Mucosa of gallbladder (tissue), 1 donor: ENCODE measurements around the gene RAB3C. TPM values are rescaled to one million over a fixed set of nuclear protein-coding genes. Genes with fewer than 3 reads are reported as not detected.
"Not testable (repeated sequence)": the region's sequence is repeated elsewhere in the genome, so short reads cannot be mapped to it uniquely, and the experiment has no call there.

Experiments used
- DNase-seq: peaks from one replicate; pipeline ENCODE4 v3.0.0-alpha.2; 2020; ENCODE audit warnings: low spot score
- total RNA-seq: library from RNA; stranded (reverse); gene quantifications from one replicate; pipeline ENCODE4 v1.2.1, GENCODE V29; 2021
- donor health status: DM: no; HTN: no; CAD: no.

RAB3C gene
- total RNA-seq, 1 donor from 2014 or later: 1.4 TPM

- no peak for DNase-seq
Observed at GRCh38 chr5:58674711-58675110, 91.8 kb downstream of the RAB3C start.

GRCh38 chr5:58675341-58675740, 92.5 kb downstream of the RAB3C start:
- no peak for DNase-seq

- no peak for DNase-seq
Observed at GRCh38 chr5:58677650-58678049, 94.8 kb downstream of the RAB3C start.

GRCh38 chr5:58680503-58680902, 97.6 kb downstream of the RAB3C start:
- no peak for DNase-seq

- no peak for DNase-seq
Observed at GRCh38 chr5:58681943-58682342, 99.1 kb downstream of the RAB3C start.

- no peak for DNase-seq
Observed at GRCh38 chr5:58683567-58683966, 100.7 kb downstream of the RAB3C start.

GRCh38 chr5:58687079-58687478, 104.2 kb downstream of the RAB3C start:
- no peak for DNase-seq

GRCh38 chr5:58687595-58687994, 104.7 kb downstream of the RAB3C start:
- no peak for DNase-seq

- not testable (repeated sequence) for DNase-seq
Observed at GRCh38 chr5:58699088-58699761, 116.3 kb downstream of the RAB3C start.

- DNase-seq: no peak
Observed at GRCh38 chr5:58699762-58700118, 116.9 kb downstream of the RAB3C start.

GRCh38 chr5:58703925-58704555, 121.2 kb downstream of the RAB3C start:
- DNase-seq: no peak

GRCh38 chr5:58706736-58707135, 123.9 kb downstream of the RAB3C start:
- no peak for DNase-seq

GRCh38 chr5:58708456-58708855, 125.6 kb downstream of the RAB3C start:
- DNase-seq: no peak

- not testable (repeated sequence) for DNase-seq
Observed at GRCh38 chr5:58710425-58710824, 127.5 kb downstream of the RAB3C start.

GRCh38 chr5:58710871-58711270, 128.0 kb downstream of the RAB3C start:
- no peak for DNase-seq

GRCh38 chr5:58711965-58712364, 129.1 kb downstream of the RAB3C start:
- DNase-seq: no peak

- DNase-seq: no peak
Observed at GRCh38 chr5:58714046-58714445, 131.2 kb downstream of the RAB3C start.

- DNase-seq: no peak
Observed at GRCh38 chr5:58715997-58716656, 133.3 kb downstream of the RAB3C start.

- DNase-seq: no peak
Observed at GRCh38 chr5:58716713-58717112, 133.8 kb downstream of the RAB3C start.

- no peak for DNase-seq
Observed at GRCh38 chr5:58717303-58718007, 134.6 kb downstream of the RAB3C start.

GRCh38 chr5:58718269-58718978, 135.5 kb downstream of the RAB3C start:
- DNase-seq: no peak

- DNase-seq: no peak
Observed at GRCh38 chr5:58722160-58722559, 139.3 kb downstream of the RAB3C start.
